MM.1S (cell line): ENCODE data around the gene LYSMD2.
"Not testable (repeated sequence)": the region's sequence is repeated elsewhere in the genome, so short reads cannot be mapped to it uniquely, and the experiment has no call there.

Source experiments
- DNase-seq: peaks from one replicate; pipeline ENCODE4 v3.0.0-alpha.2; 2015
- H2AFZ ChIP-seq: fragments of 300-600 bp; sonication (generic); 2 replicates; pipeline ENCODE4 v1.6.0; 2016; ENCODE audit warnings: antibody characterized with exemption, low read length
- H3F3A ChIP-seq: fragments of 300-600 bp; sonication (generic); 2 replicates; pipeline ENCODE4 v1.6.1; 2016; ENCODE audit warnings: mild to moderate bottlenecking, antibody characterized with exemption, low read length, moderate library complexity, mixed read lengths; ENCODE audit not compliant: insufficient read depth
- H3K27ac ChIP-seq: fragments of 300-600 bp; sonication (generic); 2 replicates; pipeline ENCODE4 v1.5.1; 2016; ENCODE audit warnings: mild to moderate bottlenecking, low read length
- H3K27me3 ChIP-seq: fragments of 300-600 bp; sonication (generic); replicated peaks from 2 replicates; pipeline ENCODE4 v1.6.0; 2016; ENCODE audit warnings: low read length; ENCODE audit not compliant: insufficient read depth
- H3K36me3 ChIP-seq: fragments of 300-600 bp; sonication (generic); replicated peaks from 2 replicates; pipeline ENCODE4 v1.6.1; 2016; ENCODE audit warnings: mild to moderate bottlenecking, low read length, mixed read lengths; ENCODE audit not compliant: insufficient read depth
- H3K4me1 ChIP-seq: fragments of 300-600 bp; sonication (generic); 2 replicates; pipeline ENCODE4 v1.6.1; 2016; ENCODE audit warnings: low read length, mixed read lengths
- H3K4me2 ChIP-seq: fragments of 300-600 bp; sonication (generic); 2 replicates; pipeline ENCODE4 v1.6.0; 2016; ENCODE audit warnings: low read depth, low read length
- H3K4me3 ChIP-seq: fragments of 300-600 bp; sonication (generic); 2 replicates; pipeline ENCODE4 v1.5.1; 2016; ENCODE audit warnings: low read length, mixed read lengths
- H3K79me2 ChIP-seq: fragments of 300-600 bp; sonication (generic); 2 replicates; pipeline ENCODE4 v1.6.1; 2016; ENCODE audit warnings: mixed run types, low read length, mixed read lengths
- H3K9ac ChIP-seq: fragments of 300-600 bp; sonication (generic); 2 replicates; pipeline ENCODE4 v1.6.1; 2016; ENCODE audit warnings: low read length, mixed read lengths
- H3K9me2 ChIP-seq: fragments of 300-600 bp; sonication (generic); replicated peaks from 2 replicates; pipeline ENCODE4 v1.6.1; 2016; ENCODE audit warnings: mild to moderate bottlenecking, low read length, mixed read lengths; ENCODE audit not compliant: insufficient read depth
- H3K9me3 ChIP-seq: fragments of 300-600 bp; sonication (generic); replicated peaks from 2 replicates; pipeline ENCODE4 v1.6.1; 2016; ENCODE audit warnings: mild to moderate bottlenecking, low read length, mixed read lengths; ENCODE audit not compliant: insufficient read depth
- H4K20me1 ChIP-seq: fragments of 300-600 bp; sonication (generic); 2 replicates; pipeline ENCODE4 v1.6.1; 2016; ENCODE audit warnings: mild to moderate bottlenecking, low read length, moderate library complexity, mixed read lengths; ENCODE audit not compliant: insufficient read depth
- CTCF ChIP-seq: fragments of 300-600 bp; sonication (generic); IDR thresholded peaks from 2 replicates; pipeline ENCODE4 v1.5.1; 2016; ENCODE audit warnings: antibody characterized with exemption, low read length, mixed read lengths
- EZH2 ChIP-seq: fragments of 300-600 bp; sonication (generic); optimal IDR thresholded peaks from 2 replicates; pipeline ENCODE3; 2017; ENCODE audit warnings: low read depth, mild to moderate bottlenecking, antibody characterized with exemption, low read length, mixed read lengths
- EZH2phosphoT487 ChIP-seq: fragments of 300-600 bp; sonication (generic); IDR thresholded peaks from 2 replicates; pipeline ENCODE4 v1.6.1; 2018; ENCODE audit warnings: antibody characterized with exemption, low read length

Gene LYSMD2

DNA sequence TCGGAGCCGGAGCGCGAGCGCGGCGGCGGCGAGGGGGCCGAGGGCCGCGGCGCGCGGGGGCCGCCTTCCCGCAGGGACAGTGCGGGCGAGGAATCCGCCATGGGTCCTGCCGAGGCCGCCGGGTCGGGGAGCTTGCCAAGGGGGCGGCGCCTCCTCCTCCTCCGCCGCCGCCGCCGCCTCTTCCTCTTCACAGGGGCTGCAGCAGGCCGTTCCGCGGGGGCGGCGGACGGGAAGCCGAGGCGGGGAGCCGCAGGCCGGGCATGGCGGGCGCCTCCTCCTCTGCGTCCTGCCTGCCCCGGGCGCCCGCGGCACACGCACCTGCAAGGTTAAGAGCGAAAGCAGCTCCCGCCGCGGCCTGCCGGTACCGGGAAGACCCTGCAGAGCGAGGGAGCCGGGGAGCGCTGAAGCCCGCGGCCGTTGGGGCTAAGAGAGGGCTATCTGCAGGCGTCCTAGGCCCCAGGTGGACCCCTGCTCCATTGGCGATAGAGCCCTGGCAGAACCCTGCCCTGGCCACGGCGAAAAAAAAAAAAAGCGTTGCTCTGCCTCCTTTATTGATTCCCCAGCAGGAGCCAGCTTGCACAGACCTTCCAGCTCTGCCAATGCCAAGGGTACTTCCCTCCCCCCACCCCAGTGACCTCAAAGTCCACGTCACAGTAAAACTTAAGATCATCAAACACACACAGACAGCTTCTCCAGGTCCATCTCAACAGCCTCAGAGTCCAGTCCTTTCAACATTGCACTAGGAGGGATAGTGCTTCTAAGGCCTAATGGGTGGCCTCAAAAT, at the start of gene LYSMD2:
Gene LYSMD2, minus strand, starts transcription at position 134 of the 784 bp plus-strand sequence. Its CDS starts 33 bp downstream, at position 101.
- H3K9me3 ChIP-seq: no peaks in the 10 kb centered on the region
- H3K36me3 ChIP-seq: no peaks in the 10 kb centered on the region
- H4K20me1 ChIP-seq: no peaks in the 10 kb centered on the region
- H3K4me1 ChIP-seq: peaks cover 8% of the 10 kb centered on the region
- no peak within 1 kb of the TSS for H3K9ac ChIP-seq
- peak within 1 kb of the TSS; percentile 40 for H3K4me2 ChIP-seq
- H3F3A ChIP-seq: no peaks in the 10 kb centered on the region
- no peak within 1 kb of the TSS for H2AFZ ChIP-seq
- peak; percentile 16 for DNase-seq
- H3K79me2 ChIP-seq: no peaks in the 10 kb centered on the region
- TF ChIP-seq CTCF (no peak), EZH2 (no peak), EZH2phosphoT487 (no peak)
- H3K27ac ChIP-seq: no peak within 1 kb of the TSS
- H3K4me3 ChIP-seq: peak within 1 kb of the TSS; percentile 49
- peaks cover 51% of the 10 kb centered on the region for H3K27me3 ChIP-seq
- no peaks in the 10 kb centered on the region for H3K9me2 ChIP-seq

GRCh38 chr15:51787130-51787529, 49.7 kb upstream of the LYSMD2 start:
- not testable (repeated sequence) for H3F3A ChIP-seq, H4K20me1 ChIP-seq, H3K9me3 ChIP-seq, DNase-seq, H3K4me2 ChIP-seq, H3K4me3 ChIP-seq, H3K9me2 ChIP-seq, H3K79me2 ChIP-seq, H3K4me1 ChIP-seq, H2AFZ ChIP-seq, H3K9ac ChIP-seq, H3K27me3 ChIP-seq, H3K27ac ChIP-seq, H3K36me3 ChIP-seq

DNA sequence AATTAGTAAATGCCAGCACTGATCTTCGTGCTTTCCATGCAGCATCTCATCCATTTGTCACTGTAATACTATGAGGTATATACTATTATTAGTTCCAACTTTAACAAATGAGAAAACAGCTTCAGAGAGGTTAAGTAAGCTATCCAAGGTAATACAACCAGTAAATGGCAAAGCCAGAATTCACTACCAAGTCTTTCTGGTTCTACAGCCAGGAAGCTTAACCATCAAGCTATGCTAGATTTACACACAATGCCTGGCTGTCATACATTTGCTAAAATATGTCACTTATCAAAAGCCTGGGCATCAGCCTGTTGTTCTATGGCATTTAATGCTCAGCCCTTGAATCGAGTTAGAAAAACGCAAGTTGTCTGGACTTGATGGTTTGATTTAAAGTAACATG, 46.5 kb upstream of the LYSMD2 start:
- Histone ChIP-seq H3K79me2 (no peaks in the 10 kb centered on the region), H3F3A (no peaks in the 10 kb centered on the region), H2AFZ (no peak overlapping the region), H3K9ac (no peak overlapping the region), H3K36me3 (no peaks in the 10 kb centered on the region), H4K20me1 (no peaks in the 10 kb centered on the region), H3K9me3 (no peaks in the 10 kb centered on the region), H3K27ac (no peak overlapping the region), H3K4me3 (no peak overlapping the region), H3K9me2 (no peaks in the 10 kb centered on the region), H3K4me2 (no peak overlapping the region), H3K4me1 (no peaks in the 10 kb centered on the region), H3K27me3 (no peaks in the 10 kb centered on the region)
- no peak for DNase-seq
- TF ChIP-seq EZH2phosphoT487 (no peak), CTCF (no peak), EZH2 (no peak)

GRCh38 chr15:51782357-51782896, 45.0 kb upstream of the LYSMD2 start:
- Histone ChIP-seq H3K4me1 (no peaks in the 10 kb centered on the region), H2AFZ (no peak overlapping the region), H3K27me3 (no peaks in the 10 kb centered on the region), H3K27ac (no peak overlapping the region), H3K4me2 (no peak overlapping the region), H3K9ac (no peak overlapping the region), H3K4me3 (no peak overlapping the region), H3K79me2 (no peaks in the 10 kb centered on the region), H4K20me1 (no peaks in the 10 kb centered on the region), H3K9me2 (no peaks in the 10 kb centered on the region), H3K9me3 (no peaks in the 10 kb centered on the region), H3F3A (no peaks in the 10 kb centered on the region), H3K36me3 (no peaks in the 10 kb centered on the region)
- TF ChIP-seq EZH2phosphoT487 (no peak), CTCF (peak; percentile 34)
- DNase-seq: no peak
